Astrocyte (in vitro differentiated cells and primary cell): ENCODE measurements around the gene OR52B6. TPM values are rescaled to one million over a fixed set of nuclear protein-coding genes. Genes with fewer than 3 reads are reported as not detected.
A peak's percentile ranks its signal among the peaks of the same experiment; 100 is the strongest.

ENCODE experiments used
- DNase-seq: peaks from one replicate; pipeline ENCODE4 v3.0.0-alpha.2; 2010; ENCODE audit warnings: low read depth
- FAIRE-seq: peaks from 2 replicates; lab custom pipeline; 2011; peaks lifted over from hg19 to GRCh38; lab: Jason Lieb, UNC
- H2AFZ ChIP-seq: 2 replicates; pipeline ENCODE4 v1.6.0; 2012; ENCODE audit warnings: low read depth, low read length, inconsistent platforms
- H3K27ac ChIP-seq: 2 replicates; pipeline ENCODE4 v1.5.1; 2011; ENCODE audit warnings: low read depth, low read length, inconsistent platforms
- H3K27me3 ChIP-seq: 2 replicates; pipeline ENCODE4 v1.6.0; 2011; ENCODE audit warnings: low read length, inconsistent platforms; ENCODE audit not compliant: insufficient read depth
- H3K36me3 ChIP-seq: 2 replicates; pipeline ENCODE4 v1.5.1; 2011; ENCODE audit warnings: low read length, inconsistent platforms; ENCODE audit not compliant: insufficient read depth
- H3K4me1 ChIP-seq: 2 replicates; pipeline ENCODE4 v1.5.1; 2011; ENCODE audit warnings: low read length, inconsistent platforms; ENCODE audit not compliant: insufficient read depth
- H3K4me2 ChIP-seq: 2 replicates; pipeline ENCODE4 v1.6.0; 2012; ENCODE audit warnings: low read length, inconsistent platforms
- H3K4me3 ChIP-seq: 2 replicates; pipeline ENCODE4 v1.5.1; 2011; ENCODE audit warnings: low read depth, mild to moderate bottlenecking, low read length, inconsistent platforms; ENCODE audit not compliant: insufficient read depth
- H3K79me2 ChIP-seq: 2 replicates; pipeline ENCODE4 v1.6.0; 2012; ENCODE audit warnings: mild to moderate bottlenecking, low read length, inconsistent platforms; ENCODE audit not compliant: insufficient read depth
- H3K9ac ChIP-seq: 2 replicates; pipeline ENCODE4 v1.6.0; 2012; ENCODE audit warnings: mild to moderate bottlenecking, low read length, inconsistent platforms
- H3K9me3 ChIP-seq: 2 replicates; pipeline ENCODE4 v1.5.1; 2012; ENCODE audit warnings: low read depth, mild to moderate bottlenecking, low read length, inconsistent platforms; ENCODE audit not compliant: insufficient read depth
- H4K20me1 ChIP-seq: 2 replicates; pipeline ENCODE4 v1.6.0; 2012; ENCODE audit warnings: low read length, inconsistent platforms; ENCODE audit not compliant: insufficient read depth
- H3K27ac Mint-ChIP-seq: one replicate; pipeline ENCODE4 v1.8.0; 2021; ENCODE audit warnings: mild to moderate bottlenecking, mixed read lengths; ENCODE audit not compliant: unreplicated experiment
- H3K27me3 Mint-ChIP-seq: one replicate; pipeline ENCODE4 v1.8.0; 2021; ENCODE audit warnings: low read depth, mixed read lengths; ENCODE audit not compliant: unreplicated experiment
- H3K36me3 Mint-ChIP-seq: one replicate; pipeline ENCODE4 v1.8.0; 2021; ENCODE audit warnings: low read depth, mixed read lengths; ENCODE audit not compliant: unreplicated experiment
- H3K4me1 Mint-ChIP-seq: one replicate; pipeline ENCODE4 v1.8.0; 2021; ENCODE audit warnings: low read depth, mixed read lengths; ENCODE audit not compliant: unreplicated experiment
- H3K4me3 Mint-ChIP-seq: one replicate; pipeline ENCODE4 v1.8.0; 2021; ENCODE audit warnings: mild to moderate bottlenecking, moderate library complexity, mixed read lengths; ENCODE audit not compliant: unreplicated experiment
- H3K9me3 Mint-ChIP-seq: one replicate; pipeline ENCODE4 v1.8.0; 2021; ENCODE audit warnings: mild to moderate bottlenecking, mixed read lengths; ENCODE audit not compliant: unreplicated experiment
- CTCF ChIP-seq: IDR thresholded peaks from 2 replicates; pipeline ENCODE4 v1.5.1; 2011; ENCODE audit warnings: low read depth, mild to moderate bottlenecking, inconsistent platforms, low read length, moderate library complexity; ENCODE audit not compliant: insufficient read depth
- EZH2 ChIP-seq: IDR thresholded peaks from 2 replicates; pipeline ENCODE4 v1.6.1; 2012; ENCODE audit warnings: mild to moderate bottlenecking, low read length, inconsistent platforms; ENCODE audit not compliant: insufficient read depth
- total RNA-seq: library from RNA; stranded (reverse); gene quantifications from 2 replicates; pipeline ENCODE4 v1.2.1, GENCODE V29; 2021

OR52B6 gene
- total RNA-seq, 1 donor from 2014 or later = not detected

GRCh38 chr11:5564259-5565019 lies 16.2 kb upstream of the OR52B6 start:
- peak overlapping the region; percentile 11 for H3K27ac ChIP-seq
- H4K20me1 ChIP-seq = no peaks in the 10 kb centered on the region
- H3K9ac ChIP-seq = no peak overlapping the region
- peaks cover 2% of the 10 kb centered on the region for H3K4me1 Mint-ChIP-seq
- no peaks in the 10 kb centered on the region for H3K36me3 ChIP-seq
- no peaks in the 10 kb centered on the region for H3K27me3 ChIP-seq
- H3K27me3 Mint-ChIP-seq = no peaks in the 10 kb centered on the region
- H3K4me3 ChIP-seq = no peak overlapping the region
- H3K9me3 ChIP-seq = no peaks in the 10 kb centered on the region
- H3K79me2 ChIP-seq = no peaks in the 10 kb centered on the region
- no peaks in the 10 kb centered on the region for H3K36me3 Mint-ChIP-seq
- H3K9me3 Mint-ChIP-seq = no peaks in the 10 kb centered on the region
- H2AFZ ChIP-seq = peak overlapping the region; percentile 28
- no peak overlapping the region for H3K27ac Mint-ChIP-seq
- DNase-seq (peak; percentile 39), FAIRE-seq (no peak)
- no peak overlapping the region for H3K4me3 Mint-ChIP-seq
- H3K4me2 ChIP-seq = no peak overlapping the region
- H3K4me1 ChIP-seq = peaks cover 4% of the 10 kb centered on the region
- TF ChIP-seq CTCF = no peak
- TF ChIP-seq EZH2 = no peak

DNA sequence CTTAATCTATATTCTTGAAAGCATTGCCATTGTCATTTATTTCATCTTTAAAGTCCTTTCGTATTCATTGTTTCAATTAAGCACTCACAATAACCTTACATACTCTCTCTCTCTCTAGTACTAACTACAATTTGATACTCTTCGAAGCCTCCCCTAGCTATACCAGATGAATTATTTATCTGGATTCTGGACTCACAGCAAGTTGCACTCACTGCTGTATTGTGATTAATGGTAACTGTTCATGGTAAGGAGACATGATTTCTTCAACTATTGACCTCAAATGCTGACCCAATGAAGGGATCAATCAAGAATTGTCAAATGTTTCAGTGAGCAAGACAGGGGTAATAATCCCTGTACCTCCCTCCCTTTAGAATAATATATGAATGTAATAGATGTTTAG lies 6.0 kb upstream of the OR52B6 start:
- H3K9me3 ChIP-seq = no peaks in the 10 kb centered on the region
- Mint-ChIP-seq H3K9me3 (no peaks in the 10 kb centered on the region), H3K27me3 (no peaks in the 10 kb centered on the region), H3K4me1 (no peaks in the 10 kb centered on the region), H3K4me3 (no peak overlapping the region), H3K36me3 (no peaks in the 10 kb centered on the region), H3K27ac (no peak overlapping the region)
- no peaks in the 10 kb centered on the region for H3K27me3 ChIP-seq
- FAIRE-seq (no peak), DNase-seq (no peak)
- H3K79me2 ChIP-seq = no peaks in the 10 kb centered on the region
- H3K9ac ChIP-seq = no peak overlapping the region
- H2AFZ ChIP-seq = no peak overlapping the region
- H3K36me3 ChIP-seq = no peaks in the 10 kb centered on the region
- no peak overlapping the region for H3K4me2 ChIP-seq
- no peaks in the 10 kb centered on the region for H3K4me1 ChIP-seq
- TF ChIP-seq EZH2 = no peak
- TF ChIP-seq CTCF = no peak
- H3K27ac ChIP-seq = no peak overlapping the region
- H4K20me1 ChIP-seq = no peaks in the 10 kb centered on the region
- no peak overlapping the region for H3K4me3 ChIP-seq

DNA sequence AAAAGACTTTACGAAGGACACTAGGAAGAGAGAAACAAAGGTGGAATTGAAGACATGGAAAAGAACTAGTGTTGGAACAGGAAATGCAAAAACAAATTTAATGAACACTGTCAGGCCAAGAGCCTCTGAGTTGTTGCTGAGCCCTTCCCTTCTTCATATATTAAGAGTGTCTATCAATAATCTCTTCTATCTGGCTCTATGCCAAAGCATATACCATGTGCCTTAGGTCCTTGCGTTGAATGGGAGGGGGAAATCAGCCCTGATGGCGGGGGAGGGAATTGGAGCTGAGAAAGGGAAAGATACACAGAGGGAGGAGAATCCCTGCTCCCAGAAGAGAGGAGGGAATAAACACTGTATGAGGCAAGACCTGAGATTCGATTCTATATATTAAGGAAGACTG lies 5.5 kb upstream of the OR52B6 start:
- Mint-ChIP-seq H3K9me3 (no peaks in the 10 kb centered on the region), H3K27ac (no peak overlapping the region), H3K36me3 (no peaks in the 10 kb centered on the region), H3K27me3 (no peaks in the 10 kb centered on the region), H3K4me3 (no peak overlapping the region), H3K4me1 (no peaks in the 10 kb centered on the region)
- no peak overlapping the region for H3K27ac ChIP-seq
- H4K20me1 ChIP-seq = no peaks in the 10 kb centered on the region
- H3K27me3 ChIP-seq = no peaks in the 10 kb centered on the region
- no peaks in the 10 kb centered on the region for H3K9me3 ChIP-seq
- H3K36me3 ChIP-seq = no peaks in the 10 kb centered on the region
- no peaks in the 10 kb centered on the region for H3K79me2 ChIP-seq
- DNase-seq (no peak), FAIRE-seq (no peak)
- H2AFZ ChIP-seq = no peak overlapping the region
- H3K4me3 ChIP-seq = no peak overlapping the region
- TF ChIP-seq CTCF (no peak), EZH2 (no peak)
- H3K4me1 ChIP-seq = no peaks in the 10 kb centered on the region
- no peak overlapping the region for H3K4me2 ChIP-seq
- H3K9ac ChIP-seq = no peak overlapping the region
